HG02798 (cell line): ENCODE data around the gene HMGN1.

Experiments
- ATAC-seq: cut with Tn5 transposase; IDR thresholded peaks from one replicate; pipeline ENCODE4 v1.9.1; 2021; ENCODE audit warnings: mild to moderate bottlenecking; ENCODE audit not compliant: unreplicated experiment, poor library complexity

HMGN1 gene

GRCh38 chr21:39312112-39313041 is 36.5 kb downstream of the HMGN1 start:
- peak; percentile 83 for ATAC-seq

DNA sequence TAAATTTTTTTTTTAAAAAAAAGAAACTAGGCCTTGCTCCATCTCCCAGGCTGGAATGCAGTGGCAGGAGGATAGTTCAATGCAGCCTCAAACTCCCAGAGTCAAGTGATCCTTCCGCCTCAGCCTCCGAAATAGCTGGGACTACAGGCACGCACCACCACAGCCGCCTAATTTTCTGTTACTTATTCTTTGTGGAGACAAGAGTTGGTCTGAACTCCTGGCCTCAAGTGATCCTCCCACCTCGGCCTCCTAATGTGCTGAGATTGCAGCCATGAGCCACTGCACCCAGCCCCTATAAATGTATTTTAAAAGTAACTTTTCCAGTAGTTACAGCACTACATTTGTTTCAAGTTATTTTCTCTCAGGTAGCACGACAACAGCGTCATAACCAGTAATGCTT is 37.7 kb downstream of the HMGN1 start:
- no peak for ATAC-seq

DNA sequence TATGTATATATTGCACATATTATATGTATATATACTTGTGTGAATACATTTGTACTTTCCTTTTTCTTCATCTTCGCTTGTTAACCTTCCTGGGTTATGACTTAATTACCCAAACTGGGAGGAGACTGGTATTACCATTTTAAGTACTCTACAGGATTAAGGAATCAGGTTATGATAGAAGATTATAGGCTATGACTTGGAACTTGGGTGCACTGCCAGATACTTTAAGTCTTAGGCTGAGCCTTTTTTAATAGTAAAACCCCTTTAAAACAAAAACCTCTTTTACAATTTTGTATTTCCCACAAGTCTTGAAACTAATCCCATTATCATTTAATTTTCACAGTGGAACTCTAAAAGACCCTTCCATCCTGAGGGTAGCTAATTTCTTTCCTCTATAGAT is 41.4 kb downstream of the HMGN1 start:
- ATAC-seq, result no peak

DNA sequence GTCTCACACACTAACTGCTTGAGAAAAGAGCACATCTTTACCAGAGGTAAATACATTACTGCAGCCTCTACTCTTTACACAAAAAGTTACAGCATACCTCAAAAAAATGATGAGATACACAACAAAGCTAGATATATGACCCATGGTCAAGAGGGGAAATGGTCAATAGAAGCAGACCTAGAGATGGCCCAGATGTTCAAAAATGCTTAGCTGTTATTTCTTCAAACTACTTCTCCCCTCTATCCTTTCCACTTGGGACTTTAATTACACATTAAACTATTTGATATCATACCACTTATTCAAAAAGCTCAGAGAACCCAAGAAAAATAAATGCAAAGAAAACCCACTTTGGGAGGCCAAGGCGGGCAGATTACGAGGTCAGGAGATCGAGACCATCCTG is 48.3 kb downstream of the HMGN1 start:
- ATAC-seq, result no peak

- ATAC-seq, result no peak
Measured at GRCh38 chr21:39296891-39297290, 52.0 kb downstream of the HMGN1 start.
